ENCODE results near the gene LPCAT1. TPM values are rescaled to one million over a fixed set of nuclear protein-coding genes. Genes with fewer than 3 reads are reported as not detected.
A peak's percentile ranks its signal among the peaks of the same experiment; 100 is the strongest.
"Not testable (repeated sequence)": the region's sequence is repeated elsewhere in the genome, so short reads cannot be mapped to it uniquely, and the experiment has no call there.

The LPCAT1 gene
- total RNA-seq, 3 donors from 2014 or later (not counting 1 experiment from before 2014, with no cell fraction given) = 196 to 302 (median 252) TPM

DNA sequence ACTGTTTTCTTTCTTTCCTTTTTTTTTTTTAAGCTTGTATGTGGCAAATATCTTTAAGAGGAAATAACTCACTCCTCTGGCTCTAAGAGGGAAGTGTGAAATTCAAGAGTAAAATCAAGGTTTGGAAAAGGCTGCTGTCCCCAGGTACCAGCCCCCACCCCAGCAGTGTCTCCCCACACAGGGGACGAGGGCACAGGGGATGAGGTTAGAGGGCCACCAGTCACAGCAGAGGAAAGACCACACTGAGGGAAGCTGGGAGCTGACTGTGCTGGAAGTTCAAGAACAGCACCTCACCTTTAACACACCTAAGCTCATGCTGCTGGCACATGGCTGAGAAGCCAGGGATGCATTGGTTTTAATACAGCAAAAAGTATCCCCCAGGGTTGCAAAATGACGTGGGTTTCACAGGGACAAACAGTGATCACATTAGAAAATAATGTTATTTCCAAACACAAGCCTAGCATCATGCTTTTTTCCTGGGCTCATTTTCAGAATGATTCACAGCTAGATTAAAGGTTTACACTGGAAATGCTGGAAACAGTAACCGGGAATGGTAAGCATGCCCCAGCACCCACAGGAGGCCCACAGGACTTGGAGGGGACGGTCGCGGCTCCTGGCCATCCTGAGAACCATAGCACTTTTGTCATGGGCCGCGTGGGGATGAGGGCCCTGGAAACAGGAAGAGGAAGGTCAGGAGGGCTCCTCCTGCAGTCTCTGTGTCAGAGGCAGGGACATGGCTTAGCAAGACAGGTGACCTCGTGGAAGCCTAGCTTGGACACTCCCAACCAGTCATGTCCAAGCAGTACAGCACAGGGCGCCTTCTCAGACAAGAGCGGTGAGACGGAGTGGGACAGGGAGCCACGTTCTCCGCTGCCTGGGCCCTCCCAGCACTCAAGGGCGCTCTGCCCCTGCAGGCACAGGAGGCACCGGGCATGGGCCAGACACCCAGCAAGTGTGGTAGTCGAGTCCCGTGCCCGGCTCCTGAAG is 6.9 kb downstream of the LPCAT1 start:
- intact Hi-C loops (cut with micrococcal nuclease) = loop anchor here (10.0 kb wide), 1 partner anchor 412 kb away; no protein-coding TSS in a partner anchor
- Histone ChIP-seq H3K27ac (ENCODE audit: low read length) (peak overlapping the region; percentile 54), H3K27me3 (ENCODE audit: control insufficient read depth, insufficient read depth, low read length) (no peaks in the 10 kb centered on the region), H3K36me3 (ENCODE audit: control insufficient read depth, insufficient read depth, low read length) (peaks cover 45% of the 10 kb centered on the region), H3K4me1 (ENCODE audit: control insufficient read depth, insufficient read depth, low read length) (peaks cover 97% of the 10 kb centered on the region), H3K9me3 (ENCODE audit: control insufficient read depth, insufficient read depth, low read length) (no peaks in the 10 kb centered on the region), H3K4me3 (ENCODE audit: low read length) (no peak overlapping the region)
- Mint-ChIP-seq H3K27me3 (ENCODE audit: low read depth in 2 of 2) (no peaks in the 10 kb centered on the region), H3K36me3 (no peaks in the 10 kb centered on the region), H3K4me1 (peaks cover 81 to 97% of the 10 kb centered on the region in 2 donors), H3K27ac (peak overlapping the region; percentile 95 to 96), H3K4me3 (peak overlapping the region; percentile 87), H3K9me3 (no peaks in the 10 kb centered on the region)
- no peak for ATAC-seq
- TF ChIP-seq, protein P1, sequence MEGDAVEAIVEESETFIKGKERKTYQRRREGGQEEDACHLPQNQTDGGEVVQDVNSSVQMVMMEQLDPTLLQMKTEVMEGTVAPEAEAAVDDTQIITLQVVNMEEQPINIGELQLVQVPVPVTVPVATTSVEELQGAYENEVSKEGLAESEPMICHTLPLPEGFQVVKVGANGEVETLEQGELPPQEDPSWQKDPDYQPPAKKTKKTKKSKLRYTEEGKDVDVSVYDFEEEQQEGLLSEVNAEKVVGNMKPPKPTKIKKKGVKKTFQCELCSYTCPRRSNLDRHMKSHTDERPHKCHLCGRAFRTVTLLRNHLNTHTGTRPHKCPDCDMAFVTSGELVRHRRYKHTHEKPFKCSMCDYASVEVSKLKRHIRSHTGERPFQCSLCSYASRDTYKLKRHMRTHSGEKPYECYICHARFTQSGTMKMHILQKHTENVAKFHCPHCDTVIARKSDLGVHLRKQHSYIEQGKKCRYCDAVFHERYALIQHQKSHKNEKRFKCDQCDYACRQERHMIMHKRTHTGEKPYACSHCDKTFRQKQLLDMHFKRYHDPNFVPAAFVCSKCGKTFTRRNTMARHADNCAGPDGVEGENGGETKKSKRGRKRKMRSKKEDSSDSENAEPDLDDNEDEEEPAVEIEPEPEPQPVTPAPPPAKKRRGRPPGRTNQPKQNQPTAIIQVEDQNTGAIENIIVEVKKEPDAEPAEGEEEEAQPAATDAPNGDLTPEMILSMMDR (IDR thresholded peaks at IDR 0.05) = no peak
- peak in 1 of 2 donors; percentile 15 for DNase-seq
- 75% methylated on average over 19 of the region's 19 CpGs for WGBS (ENCODE audit: insufficient coverage)

DNA sequence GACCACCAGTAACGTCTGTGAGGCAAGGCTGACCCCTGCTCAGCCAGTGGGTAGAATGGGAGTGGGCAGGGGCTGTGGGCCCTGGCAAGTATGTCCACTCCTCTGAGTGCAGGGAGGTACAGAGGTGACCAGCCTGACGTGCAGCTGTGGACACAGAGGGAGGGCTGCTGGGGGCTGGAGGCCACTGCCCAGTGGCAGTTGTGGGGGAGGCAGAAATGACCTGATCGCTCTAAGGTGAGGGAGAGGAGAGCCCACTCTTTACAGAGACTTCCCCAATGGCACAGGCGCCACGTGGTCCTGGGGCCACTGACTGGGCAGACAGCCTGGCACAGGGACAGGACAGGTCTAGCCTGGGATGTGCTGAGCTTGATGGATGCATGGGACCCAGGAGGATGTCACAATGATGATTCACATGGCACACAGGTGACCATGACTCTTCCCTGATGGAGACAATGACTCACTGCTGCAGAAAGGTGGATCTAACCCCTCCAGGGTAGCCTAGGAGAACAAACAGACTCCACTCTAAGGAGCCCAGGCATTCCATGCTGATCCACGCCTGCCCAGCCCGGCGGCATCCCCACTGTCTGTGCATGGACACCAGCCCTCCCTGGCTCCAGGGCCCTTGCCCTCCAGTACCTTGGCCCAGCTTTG is 7.7 kb downstream of the LPCAT1 start:
- Histone ChIP-seq H3K4me3 (ENCODE audit: low read length) (no peak overlapping the region), H3K27ac (ENCODE audit: low read length) (peak overlapping the region; percentile 54), H3K36me3 (ENCODE audit: control insufficient read depth, insufficient read depth, low read length) (peaks cover 52% of the 10 kb centered on the region), H3K4me1 (ENCODE audit: control insufficient read depth, insufficient read depth, low read length) (peaks cover 97% of the 10 kb centered on the region), H3K27me3 (ENCODE audit: control insufficient read depth, insufficient read depth, low read length) (no peaks in the 10 kb centered on the region), H3K9me3 (ENCODE audit: control insufficient read depth, insufficient read depth, low read length) (no peaks in the 10 kb centered on the region)
- Mint-ChIP-seq H3K27ac (peak overlapping the region; percentile 95 to 96), H3K9me3 (no peaks in the 10 kb centered on the region), H3K27me3 (ENCODE audit: low read depth in 2 of 2) (no peaks in the 10 kb centered on the region), H3K36me3 (no peaks in the 10 kb centered on the region), H3K4me3 (peak overlapping the region; percentile 87), H3K4me1 (peaks cover 80 to 96% of the 10 kb centered on the region in 2 donors)
- TF ChIP-seq, protein P1 (IDR thresholded peaks at IDR 0.05) = no peak
- intact Hi-C loops (cut with micrococcal nuclease) = loop anchor here (10.0 kb wide), 1 partner anchor 411 kb away; no protein-coding TSS in a partner anchor
- ATAC-seq (peak in 1 of 3 donors; percentile 15), DNase-seq (peak in 1 of 2 donors; percentile 24)
- WGBS (ENCODE audit: insufficient coverage) = 73% methylated on average over 8 of the region's 8 CpGs

DNA sequence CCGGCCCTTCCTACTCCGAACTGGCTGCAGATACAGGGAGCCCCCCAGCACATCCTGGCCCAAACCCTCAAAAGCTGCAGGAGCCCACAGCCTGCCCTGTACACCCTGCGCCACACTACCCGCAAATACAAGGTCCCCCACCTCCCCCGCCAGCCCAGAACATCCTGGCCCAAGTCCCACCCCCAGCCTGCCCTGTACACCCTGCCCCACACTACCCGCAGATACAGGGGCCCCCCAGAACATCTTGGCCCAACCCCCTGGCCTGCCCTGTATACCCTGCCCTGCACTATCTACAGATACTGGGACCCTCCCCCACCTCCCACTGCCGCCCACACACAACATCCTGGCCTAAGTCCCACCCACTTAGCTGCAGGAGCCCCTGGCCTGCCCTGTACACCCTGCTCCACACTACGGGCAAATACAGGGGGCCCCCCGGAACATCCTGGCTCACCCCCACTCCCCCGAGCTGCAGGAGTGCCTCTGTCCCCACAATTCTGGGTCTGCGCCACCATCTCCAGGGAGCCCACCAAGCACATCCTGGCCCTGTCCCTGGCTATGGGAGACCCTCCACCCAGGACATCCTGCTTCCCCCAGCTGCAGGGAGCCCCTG is 8.3 kb downstream of the LPCAT1 start:
- Mint-ChIP-seq H3K4me1 (peaks cover 80 to 95% of the 10 kb centered on the region in 2 donors), H3K4me3 (peak overlapping the region; percentile 87), H3K36me3 (peaks cover under 1% of the 10 kb centered on the region), H3K27ac (peak overlapping the region; percentile 95 to 96), H3K9me3 (no peaks in the 10 kb centered on the region), H3K27me3 (ENCODE audit: low read depth in 2 of 2) (no peaks in the 10 kb centered on the region)
- H3K27me3 ChIP-seq (ENCODE audit: control insufficient read depth, insufficient read depth, low read length) = no peaks in the 10 kb centered on the region
- WGBS (ENCODE audit: insufficient coverage) = 39% methylated on average over 11 of the region's 11 CpGs
- ATAC-seq = peak in 2 of 3 donors; percentile 14 to 20
- TF ChIP-seq, protein P1 (IDR thresholded peaks at IDR 0.05) = no peak
- peaks cover 99% of the 10 kb centered on the region for H3K4me1 ChIP-seq (ENCODE audit: control insufficient read depth, insufficient read depth, low read length)
- intact Hi-C loops (cut with micrococcal nuclease) = loop anchor here (10.0 kb wide), 1 partner anchor 411 kb away; no protein-coding TSS in a partner anchor
- DNase-seq = peak in 1 of 2 donors; percentile 22
- H3K36me3 ChIP-seq (ENCODE audit: control insufficient read depth, insufficient read depth, low read length) = peaks cover 58% of the 10 kb centered on the region
- no peak overlapping the region for H3K4me3 ChIP-seq (ENCODE audit: low read length)
- H3K27ac ChIP-seq (ENCODE audit: low read length) = peak overlapping the region; percentile 54
- no peaks in the 10 kb centered on the region for H3K9me3 ChIP-seq (ENCODE audit: control insufficient read depth, insufficient read depth, low read length)

DNA sequence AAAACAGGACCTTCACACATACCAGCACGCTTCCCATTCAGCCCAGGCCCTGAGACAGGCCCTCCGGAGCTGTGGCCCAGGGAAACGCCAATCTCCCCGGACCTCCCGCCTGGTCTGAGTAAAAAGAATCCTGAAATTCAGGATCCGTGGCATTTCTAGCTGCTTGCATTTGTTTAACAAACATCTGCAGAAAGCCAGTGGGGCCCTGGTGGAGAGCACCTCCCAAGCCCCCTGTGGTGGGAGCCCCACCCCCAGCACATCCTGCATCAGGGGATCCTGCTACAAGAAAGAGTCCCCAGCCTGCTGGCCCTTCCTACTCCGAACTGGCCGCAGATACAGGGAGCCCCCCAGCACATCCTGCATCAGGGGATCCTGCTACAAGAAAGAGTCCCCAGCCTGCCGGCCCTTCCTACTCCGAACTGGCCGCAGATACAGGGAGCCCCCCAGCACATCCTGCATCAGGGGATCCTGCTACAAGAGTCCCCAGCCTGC is 8.9 kb downstream of the LPCAT1 start:
- peaks cover 56% of the 10 kb centered on the region for H3K36me3 ChIP-seq (ENCODE audit: control insufficient read depth, insufficient read depth, low read length)
- not testable (repeated sequence) for H3K27me3 Mint-ChIP-seq (ENCODE audit: low read depth in 2 of 2); H3K9me3 ChIP-seq (ENCODE audit: control insufficient read depth, insufficient read depth, low read length); H3K36me3 Mint-ChIP-seq; H3K9me3 Mint-ChIP-seq; H3K27ac ChIP-seq (ENCODE audit: low read length); H3K4me3 ChIP-seq (ENCODE audit: low read length); H3K27me3 ChIP-seq (ENCODE audit: control insufficient read depth, insufficient read depth, low read length); ATAC-seq
- H3K4me1 Mint-ChIP-seq = peaks cover 80 to 95% of the 10 kb centered on the region in 2 donors
- 67% methylated on average over 11 of the region's 11 CpGs for WGBS (ENCODE audit: insufficient coverage)
- peak overlapping the region; percentile 87 for H3K4me3 Mint-ChIP-seq
- peaks cover 98% of the 10 kb centered on the region for H3K4me1 ChIP-seq (ENCODE audit: control insufficient read depth, insufficient read depth, low read length)
- H3K27ac Mint-ChIP-seq = peak overlapping the region; percentile 95 to 96
- peak in 1 of 2 donors; percentile 16 for DNase-seq
- intact Hi-C loops (cut with micrococcal nuclease) = loop anchor here (10.0 kb wide), 1 partner anchor 410 kb away; no protein-coding TSS in a partner anchor
